ENCODE measurements around the gene IPO5.
"Not testable (repeated sequence)": the region's sequence is repeated elsewhere in the genome, so short reads cannot be mapped to it uniquely, and the experiment has no call there.

The IPO5 gene

GRCh38 chr13:97951376-97951775 lies 2.1 kb upstream of the IPO5 start:
- no peak for DNase-seq (ENCODE audit: low spot score)
- no peak for TF ChIP-seq CTCF (IDR thresholded peaks at IDR 0.05; ENCODE audit: extremely low read depth, missing control alignments)

GRCh38 chr13:97952831-97953230 lies 644 bp upstream of the IPO5 start:
- not testable (repeated sequence) for DNase-seq (ENCODE audit: low spot score)

GRCh38 chr13:97961340-97961739 lies 7.9 kb downstream of the IPO5 start:
- DNase-seq (ENCODE audit: low spot score), result no peak

GRCh38 chr13:97962887-97963286 lies 9.4 kb downstream of the IPO5 start:
- DNase-seq (ENCODE audit: low spot score), result no peak
- TF ChIP-seq CTCF (IDR thresholded peaks at IDR 0.05; ENCODE audit: extremely low read depth, missing control alignments), result no peak

More at GRCh38 chr13:97961340-97961739, 7.9 kb downstream of the IPO5 start:
- TF ChIP-seq CTCF (IDR thresholded peaks at IDR 0.05; ENCODE audit: extremely low read depth, missing control alignments), result no peak

GRCh38 chr13:97967226-97967625 lies 13.8 kb downstream of the IPO5 start:
- no peak for DNase-seq (ENCODE audit: low spot score)
- TF ChIP-seq CTCF (IDR thresholded peaks at IDR 0.05; ENCODE audit: extremely low read depth, missing control alignments), result no peak

- no peak for DNase-seq (ENCODE audit: low spot score)
- no peak for TF ChIP-seq CTCF (IDR thresholded peaks at IDR 0.05; ENCODE audit: extremely low read depth, missing control alignments)
Observed at GRCh38 chr13:97967948-97968347, 14.5 kb downstream of the IPO5 start.

- TF ChIP-seq CTCF (IDR thresholded peaks at IDR 0.05; ENCODE audit: extremely low read depth, missing control alignments), result no peak
Observed at GRCh38 chr13:97971519-97971918, 18.0 kb downstream of the IPO5 start.

GRCh38 chr13:97974773-97975172 lies 21.3 kb downstream of the IPO5 start:
- TF ChIP-seq CTCF (IDR thresholded peaks at IDR 0.05; ENCODE audit: extremely low read depth, missing control alignments), result no peak

More at GRCh38 chr13:97971519-97971918, 18.0 kb downstream of the IPO5 start:
- no peak for DNase-seq (ENCODE audit: low spot score)

More at GRCh38 chr13:97974773-97975172, 21.3 kb downstream of the IPO5 start:
- DNase-seq (ENCODE audit: low spot score), result no peak

Measured in GM20000 (cell line).